Measurements from ENCODE around the gene TNXB. TPM values are rescaled to one million over a fixed set of nuclear protein-coding genes. Genes with fewer than 3 reads are reported as not detected.
A peak's percentile ranks its signal among the peaks of the same experiment; 100 is the strongest.

TNXB gene
- total RNA-seq, 4 donors from 2014 or later: 10.5 to 102 (median 31.0) TPM

DNA sequence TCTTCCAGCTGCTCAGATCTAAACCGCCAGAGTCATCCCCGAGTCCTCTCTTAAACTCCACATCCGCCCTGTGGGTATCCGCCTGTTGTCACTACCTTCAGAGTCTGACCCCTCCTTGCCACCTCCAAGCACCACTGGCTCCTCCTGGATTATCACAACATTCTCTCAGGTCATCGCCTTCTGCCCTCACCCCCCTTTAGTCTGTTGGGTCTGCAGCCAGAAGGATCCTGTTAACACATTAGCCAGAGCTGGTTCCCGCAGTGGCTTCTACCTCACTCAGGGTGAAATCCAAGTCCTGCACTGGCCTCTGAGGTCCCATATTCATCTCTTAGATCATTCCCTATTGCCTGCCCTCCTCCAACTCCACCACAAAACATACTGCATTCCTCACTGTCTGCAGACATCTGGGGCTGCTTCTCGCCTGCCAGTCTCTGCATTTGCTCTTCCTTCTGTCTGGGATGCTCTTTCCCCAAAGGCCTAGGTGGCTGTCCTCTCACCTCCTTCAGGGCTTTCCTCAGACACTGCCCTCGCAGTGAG lies 34.1 kb downstream of the TNXB start:
- Histone ChIP-seq H3K4me1 (peaks cover 0 to 33% (median 10%) of the 10 kb centered on the region in 3 donors), H3K4me3 (no peak overlapping the region), H3K9me3 (no peaks in the 10 kb centered on the region), H3K36me3 (peaks cover 0 to 26% (median 4%) of the 10 kb centered on the region in 3 donors), H3K27me3 (no peaks in the 10 kb centered on the region), H3K27ac (peak overlapping the region in 3 of 4 donors; percentile 53 to 81 (median 65))
- 88 to 89% methylated on average over 8 of the region's 8 CpGs for WGBS, 2 donors
- intact Hi-C loops (cut with DNase I): no loop called here
- TF ChIP-seq, protein P1, sequence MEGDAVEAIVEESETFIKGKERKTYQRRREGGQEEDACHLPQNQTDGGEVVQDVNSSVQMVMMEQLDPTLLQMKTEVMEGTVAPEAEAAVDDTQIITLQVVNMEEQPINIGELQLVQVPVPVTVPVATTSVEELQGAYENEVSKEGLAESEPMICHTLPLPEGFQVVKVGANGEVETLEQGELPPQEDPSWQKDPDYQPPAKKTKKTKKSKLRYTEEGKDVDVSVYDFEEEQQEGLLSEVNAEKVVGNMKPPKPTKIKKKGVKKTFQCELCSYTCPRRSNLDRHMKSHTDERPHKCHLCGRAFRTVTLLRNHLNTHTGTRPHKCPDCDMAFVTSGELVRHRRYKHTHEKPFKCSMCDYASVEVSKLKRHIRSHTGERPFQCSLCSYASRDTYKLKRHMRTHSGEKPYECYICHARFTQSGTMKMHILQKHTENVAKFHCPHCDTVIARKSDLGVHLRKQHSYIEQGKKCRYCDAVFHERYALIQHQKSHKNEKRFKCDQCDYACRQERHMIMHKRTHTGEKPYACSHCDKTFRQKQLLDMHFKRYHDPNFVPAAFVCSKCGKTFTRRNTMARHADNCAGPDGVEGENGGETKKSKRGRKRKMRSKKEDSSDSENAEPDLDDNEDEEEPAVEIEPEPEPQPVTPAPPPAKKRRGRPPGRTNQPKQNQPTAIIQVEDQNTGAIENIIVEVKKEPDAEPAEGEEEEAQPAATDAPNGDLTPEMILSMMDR (IDR thresholded peaks at IDR 0.05): no peak
- TF ChIP-seq POLR2A (IDR thresholded peaks at IDR 0.05): no peak
- DNase-seq: no peak

GRCh38 chr6:32073613-32074012 lies 35.5 kb downstream of the TNXB start:
- peaks cover 0 to 24% (median 10%) of the 10 kb centered on the region in 3 donors for H3K4me1 ChIP-seq
- WGBS, 2 donors: 81 to 88% methylated on average over 7 to 10 of the region's 10 CpGs
- H3K27me3 ChIP-seq: no peaks in the 10 kb centered on the region
- intact Hi-C loops (cut with DNase I): no loop called here
- no peak overlapping the region for H3K27ac ChIP-seq
- no peak for DNase-seq
- TF ChIP-seq POLR2A (IDR thresholded peaks at IDR 0.05): no peak
- TF ChIP-seq, protein P1 (IDR thresholded peaks at IDR 0.05): no peak
- H3K9me3 ChIP-seq: no peaks in the 10 kb centered on the region
- H3K36me3 ChIP-seq: peaks cover 0 to 26% (median 4%) of the 10 kb centered on the region in 3 donors
- no peak overlapping the region for H3K4me3 ChIP-seq

- 57 to 67% methylated on average over 3 of the region's 3 CpGs for WGBS, 2 donors
- DNase-seq: no peak
- H3K4me1 ChIP-seq: peaks cover 0 to 24% (median 10%) of the 10 kb centered on the region in 3 donors
- H3K9me3 ChIP-seq: no peaks in the 10 kb centered on the region
- TF ChIP-seq, protein P1 (IDR thresholded peaks at IDR 0.05): no peak
- no peak for TF ChIP-seq POLR2A (IDR thresholded peaks at IDR 0.05)
- H3K27me3 ChIP-seq: no peaks in the 10 kb centered on the region
- H3K36me3 ChIP-seq: peaks cover 0 to 29% (median 4%) of the 10 kb centered on the region in 3 donors
- intact Hi-C loops (cut with DNase I): no loop called here
- H3K27ac ChIP-seq: no peak overlapping the region
- no peak overlapping the region for H3K4me3 ChIP-seq
Measured at GRCh38 chr6:32073101-32073500, 36.0 kb downstream of the TNXB start.

GRCh38 chr6:32070814-32071543 lies 38.2 kb downstream of the TNXB start:
- no peak overlapping the region for H3K4me3 ChIP-seq
- intact Hi-C loops (cut with DNase I): no loop called here
- no peaks in the 10 kb centered on the region for H3K9me3 ChIP-seq
- no peaks in the 10 kb centered on the region for H3K27me3 ChIP-seq
- WGBS, 2 donors: 71 to 75% methylated on average over 8 to 9 of the region's 16 CpGs
- H3K4me1 ChIP-seq: peaks cover 0 to 6% (median 0%) of the 10 kb centered on the region in 3 donors
- H3K27ac ChIP-seq: peak overlapping the region in 3 of 4 donors; percentile 35 to 62 (median 57)
- no peak for DNase-seq
- H3K36me3 ChIP-seq: peaks cover 0 to 30% (median 4%) of the 10 kb centered on the region in 3 donors
- TF ChIP-seq, protein P1 (IDR thresholded peaks at IDR 0.05): no peak

DNA sequence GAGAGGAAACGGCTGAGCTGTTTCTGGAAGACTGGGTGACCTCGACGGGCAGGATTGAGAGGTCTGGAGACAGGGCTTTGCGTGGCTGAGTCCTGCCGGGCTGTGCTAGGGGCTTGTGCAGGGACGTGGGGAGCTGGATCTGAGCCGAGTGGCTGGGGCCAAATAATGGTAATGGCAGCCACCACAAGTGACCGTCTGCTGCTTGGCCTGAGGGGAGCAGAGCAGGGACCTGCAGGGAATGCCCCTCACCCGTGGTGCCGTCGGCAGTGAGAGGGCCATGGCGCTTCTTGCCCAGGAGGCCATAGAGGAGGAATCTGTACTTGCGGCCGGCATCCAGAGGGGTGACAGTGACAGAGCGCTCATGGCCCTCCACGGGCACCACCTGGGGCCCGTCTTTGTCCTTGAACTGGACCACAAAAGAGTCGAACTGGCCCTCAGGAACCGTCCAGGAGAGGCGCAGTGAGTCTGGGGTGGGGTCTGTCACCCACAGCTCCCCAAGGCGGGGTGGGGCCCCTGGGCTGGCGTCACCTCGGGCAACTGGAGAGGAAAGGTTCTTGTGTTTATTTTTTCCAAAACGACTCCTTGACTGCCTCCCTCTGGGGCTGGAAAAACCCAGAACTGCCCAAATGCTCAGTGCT lies 39.1 kb downstream of the TNXB start:
- intact Hi-C loops (cut with DNase I): no loop called here
- no peak for DNase-seq
- H3K27ac ChIP-seq: peak overlapping the region in 3 of 4 donors; percentile 35 to 62 (median 57)
- no peak overlapping the region for H3K4me3 ChIP-seq
- H3K9me3 ChIP-seq: no peaks in the 10 kb centered on the region
- H3K27me3 ChIP-seq: no peaks in the 10 kb centered on the region
- TF ChIP-seq, protein P1 (IDR thresholded peaks at IDR 0.05): no peak
- TF ChIP-seq POLR2A (IDR thresholded peaks at IDR 0.05): no peak
- no peaks in the 10 kb centered on the region for H3K4me1 ChIP-seq
- 55 to 77% methylated on average over 7 to 12 of the region's 24 CpGs for WGBS, 2 donors
- peaks cover 0 to 30% (median 0%) of the 10 kb centered on the region in 3 donors for H3K36me3 ChIP-seq
